A549 (cell line): ENCODE data around the gene CEP57L1.

Experiments used
- CBX8 ChIP-seq: fragments of 200-600 bp; sonication (generic); IDR thresholded peaks from 2 replicates; pipeline ENCODE4 v1.6.1; 2016
- CEBPB ChIP-seq, 2 experiments: fragments of >200 bp in 1 of 2; sonication (Bioruptor Twin) in 1 of 2; formaldehyde crosslinking in 1 of 2; IDR thresholded peaks; 2 replicates each; pipeline ENCODE4 v1.6.1; 2012 to 2016
- CTCF ChIP-seq: fragments of >200 bp; sonication (Bioruptor Twin); formaldehyde crosslinking; IDR thresholded peaks from 3 replicates; pipeline ENCODE4 v1.5.1; 2016
- EP300 ChIP-seq, 2 experiments: fragments of >200 bp; sonication (Bioruptor Twin); formaldehyde crosslinking; IDR thresholded peaks; 2 replicates in 1 of 2; 3 replicates in 1 of 2; pipeline ENCODE4 v1.6.1; 2016 to 2017
- MAFK ChIP-seq: fragments of 450-650 bp; IDR thresholded peaks from 2 replicates; pipeline ENCODE4 v1.6.1; 2014; ENCODE audit not compliant: partially characterized antibody
- PHF8 ChIP-seq: fragments of 200-600 bp; sonication (generic); IDR thresholded peaks from 2 replicates; pipeline ENCODE4 v1.6.1; 2016; ENCODE audit warnings: low read depth, mild to moderate bottlenecking, antibody characterized with exemption, moderate library complexity, borderline replicate concordance
- POLR2A ChIP-seq: IDR thresholded peaks from 2 replicates; pipeline ENCODE4 v1.6.1; 2012; ENCODE audit warnings: mild to moderate bottlenecking, low read length
- REST ChIP-seq: fragments of 200-600 bp; sonication (generic); IDR thresholded peaks from 2 replicates; pipeline ENCODE4 v1.6.1; 2016; ENCODE audit warnings: antibody characterized with exemption, mild to moderate bottlenecking, moderate library complexity
- USF2 ChIP-seq: fragments of 450-650 bp; IDR thresholded peaks from 2 replicates; pipeline ENCODE4 v1.6.1; 2014; ENCODE audit warnings: antibody characterized with exemption

- TF ChIP-seq POLR2A (no peak), CTCF (no peak), USF2 (no peak), CEBPB (IDR thresholded peaks at IDR 0.05) (no peak), CBX8 (no peak), REST (no peak), EP300 (IDR thresholded peaks at IDR 0.05) (no peak), PHF8 (no peak), MAFK (no peak)
Measured at GRCh38 chr6:109117346-109118035, 22.2 kb downstream of the CEP57L1 start.
